LNCaP clone FGC (cell line): ENCODE results near the gene UBE2Q1.

Source experiments
- DNase-seq: peaks from one replicate; pipeline ENCODE4 v3.0.0-alpha.2; 2011; ENCODE audit warnings: low read depth
- H3K4me3 ChIP-seq: 2 replicates; pipeline ENCODE4 v1.5.1; 2011; ENCODE audit warnings: mild to moderate bottlenecking, low read depth, low read length, control low read depth
- TF ChIP-seq, protein P1 (sequence below): IDR thresholded peaks from 2 replicates; pipeline ENCODE4 v1.5.1; 2012; ENCODE audit warnings: mild to moderate bottlenecking; ENCODE audit not compliant: control insufficient read depth, insufficient read depth; ENCODE audit errors: extremely low read depth

UBE2Q1 gene

GRCh38 chr1:154586641-154587040, 28.2 kb upstream of the UBE2Q1 start:
- no peak overlapping the region for H3K4me3 ChIP-seq
- TF ChIP-seq, protein P1, sequence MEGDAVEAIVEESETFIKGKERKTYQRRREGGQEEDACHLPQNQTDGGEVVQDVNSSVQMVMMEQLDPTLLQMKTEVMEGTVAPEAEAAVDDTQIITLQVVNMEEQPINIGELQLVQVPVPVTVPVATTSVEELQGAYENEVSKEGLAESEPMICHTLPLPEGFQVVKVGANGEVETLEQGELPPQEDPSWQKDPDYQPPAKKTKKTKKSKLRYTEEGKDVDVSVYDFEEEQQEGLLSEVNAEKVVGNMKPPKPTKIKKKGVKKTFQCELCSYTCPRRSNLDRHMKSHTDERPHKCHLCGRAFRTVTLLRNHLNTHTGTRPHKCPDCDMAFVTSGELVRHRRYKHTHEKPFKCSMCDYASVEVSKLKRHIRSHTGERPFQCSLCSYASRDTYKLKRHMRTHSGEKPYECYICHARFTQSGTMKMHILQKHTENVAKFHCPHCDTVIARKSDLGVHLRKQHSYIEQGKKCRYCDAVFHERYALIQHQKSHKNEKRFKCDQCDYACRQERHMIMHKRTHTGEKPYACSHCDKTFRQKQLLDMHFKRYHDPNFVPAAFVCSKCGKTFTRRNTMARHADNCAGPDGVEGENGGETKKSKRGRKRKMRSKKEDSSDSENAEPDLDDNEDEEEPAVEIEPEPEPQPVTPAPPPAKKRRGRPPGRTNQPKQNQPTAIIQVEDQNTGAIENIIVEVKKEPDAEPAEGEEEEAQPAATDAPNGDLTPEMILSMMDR: no peak
- no peak for DNase-seq

DNA sequence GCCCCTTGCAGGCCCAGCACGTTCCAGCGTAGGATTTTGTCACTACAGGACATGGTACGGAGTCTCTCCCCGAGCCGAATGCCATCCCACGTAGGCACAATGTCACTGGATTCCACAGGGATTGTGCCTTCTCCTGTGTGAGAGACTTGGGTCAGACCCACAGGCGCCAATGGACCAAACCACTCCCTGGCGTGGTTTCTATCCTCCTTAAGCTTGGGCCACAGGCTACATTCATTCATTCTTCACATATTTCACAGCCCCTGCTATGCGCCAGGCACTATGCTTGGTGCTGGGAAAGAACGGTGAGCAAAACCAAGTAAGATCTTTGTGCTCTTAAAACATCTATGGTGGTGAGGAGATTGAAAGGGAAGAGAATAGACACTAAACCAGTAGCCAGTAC, 27.8 kb upstream of the UBE2Q1 start:
- DNase-seq: no peak
- no peak overlapping the region for H3K4me3 ChIP-seq
- TF ChIP-seq, protein P1: no peak

GRCh38 chr1:154584267-154584994, 26.0 kb upstream of the UBE2Q1 start:
- H3K4me3 ChIP-seq: no peak overlapping the region
- TF ChIP-seq, protein P1: no peak
- no peak for DNase-seq

GRCh38 chr1:154583773-154584172, 25.3 kb upstream of the UBE2Q1 start:
- H3K4me3 ChIP-seq: no peak overlapping the region
- DNase-seq: no peak
- TF ChIP-seq, protein P1: no peak

- DNase-seq: no peak
- TF ChIP-seq, protein P1: no peak
- no peak overlapping the region for H3K4me3 ChIP-seq
These were observed 24.4 kb upstream of the UBE2Q1 start for GRCh38 chr1:154582885-154583284.

GRCh38 chr1:154581766-154582165, 23.3 kb upstream of the UBE2Q1 start:
- TF ChIP-seq, protein P1: no peak
- H3K4me3 ChIP-seq: no peak overlapping the region
- DNase-seq: no peak

- DNase-seq: no peak
- TF ChIP-seq, protein P1: no peak
- H3K4me3 ChIP-seq: no peak overlapping the region
These were observed 20.9 kb upstream of the UBE2Q1 start for GRCh38 chr1:154579374-154579773.
